ENCODE results near the gene LRCH3.

LRCH3 gene

GRCh38 chr3:197791113-197791891, at the start of gene LRCH3:
Gene LRCH3, plus strand, starts transcription at chr3:197791254. Its CDS starts 25 bp downstream, at chr3:197791279.
- DNase-seq (ENCODE audit: low spot score) = peak; percentile 97

DNA sequence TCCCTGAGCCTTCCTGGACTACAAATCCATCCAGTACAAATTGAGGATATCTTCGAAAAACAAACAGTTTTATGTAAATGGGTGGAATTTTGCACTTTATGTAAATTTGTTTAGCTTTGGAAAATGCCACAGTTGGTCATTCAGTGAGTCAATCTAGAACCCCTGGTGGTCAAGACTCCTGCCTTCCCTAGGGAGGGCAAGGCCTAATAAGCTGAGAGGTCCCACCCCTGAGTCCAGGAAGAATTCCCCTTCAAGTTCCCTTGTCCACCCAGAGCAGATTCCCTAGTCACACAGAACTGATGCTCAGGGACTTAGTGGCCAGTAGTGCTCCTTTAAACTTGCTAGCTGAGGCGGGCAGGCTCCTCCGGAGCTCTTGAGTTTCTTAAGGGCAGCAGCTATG, 48.3 kb upstream of the LRCH3 start:
- no peak for DNase-seq (ENCODE audit: low spot score)

- no peak for DNase-seq (ENCODE audit: low spot score)
Observed at GRCh38 chr3:197746209-197746608, 44.8 kb upstream of the LRCH3 start.

DNA sequence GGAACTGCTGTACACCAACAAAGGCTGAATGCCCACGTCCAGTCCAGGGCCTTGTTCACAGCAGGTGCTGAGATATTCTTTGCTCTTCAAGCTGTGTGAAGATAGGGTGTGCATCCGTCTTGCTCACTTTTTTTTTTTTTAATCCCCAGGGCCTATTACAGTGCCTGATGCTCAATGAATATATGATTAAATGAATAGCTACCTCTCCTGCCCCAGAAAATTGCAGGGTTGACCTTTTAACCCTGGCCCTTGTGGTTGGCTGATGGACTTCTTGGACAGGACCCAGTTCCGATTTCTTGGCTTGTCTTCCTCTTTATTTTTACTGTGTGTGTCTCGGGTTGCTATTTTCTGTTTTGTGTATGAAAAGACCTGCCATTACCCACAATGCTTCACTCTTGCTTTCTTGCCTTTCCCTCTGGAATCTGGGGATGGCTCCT, 44.2 kb upstream of the LRCH3 start:
- no peak for DNase-seq (ENCODE audit: low spot score)

GRCh38 chr3:197748597-197749314, 42.3 kb upstream of the LRCH3 start:
- DNase-seq (ENCODE audit: low spot score) = peak; percentile 49

- DNase-seq (ENCODE audit: low spot score) = peak; percentile 72
Observed at GRCh38 chr3:197749315-197749600, 41.8 kb upstream of the LRCH3 start.

DNA sequence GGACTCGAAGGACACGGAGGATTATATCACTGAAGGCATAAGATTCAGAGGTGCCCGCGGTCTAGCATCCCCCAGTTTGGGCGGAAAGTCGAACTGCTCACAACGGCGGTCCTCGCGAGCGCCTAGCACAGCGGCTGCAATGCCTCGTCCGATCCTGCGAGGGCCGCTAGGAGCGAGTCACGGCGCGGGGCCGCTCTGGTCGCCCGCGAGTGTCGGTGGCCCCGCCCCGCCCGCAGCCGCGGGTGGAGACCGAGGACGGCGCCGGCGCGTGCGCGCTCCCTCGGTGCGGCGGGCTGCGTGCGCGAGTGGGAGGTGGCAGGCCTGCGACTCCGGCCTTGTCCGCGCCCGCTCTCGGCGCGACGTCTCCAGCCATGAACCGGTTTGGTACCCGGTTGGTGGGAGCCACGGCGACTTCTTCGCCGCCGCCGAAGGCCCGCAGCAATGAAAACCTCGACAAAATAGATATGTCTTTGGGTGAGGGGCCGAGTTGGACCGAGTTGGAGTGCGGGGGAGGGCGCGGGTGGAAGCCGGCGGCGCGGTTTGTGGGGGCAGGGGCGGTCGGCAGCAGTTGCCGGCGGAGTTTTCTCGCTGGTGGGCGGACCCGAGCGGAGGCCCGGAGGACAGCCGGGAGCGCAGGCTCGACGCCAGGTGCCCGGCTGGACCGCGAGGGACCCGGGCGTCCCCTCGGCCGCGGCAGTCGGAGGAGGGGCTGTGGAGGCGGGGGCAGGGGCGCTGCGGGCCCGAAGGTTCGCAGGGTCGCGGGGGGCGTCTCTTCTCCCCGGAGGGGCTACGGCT, 41.3 kb upstream of the LRCH3 start, which contains the start of gene FYTTD1:
FYTTD1 (plus strand) TSS at position 283 of the 795 bp plus-strand sequence; CDS start at position 372, 89 bp downstream.
- peak; percentile 97 for DNase-seq (ENCODE audit: low spot score)

DNA sequence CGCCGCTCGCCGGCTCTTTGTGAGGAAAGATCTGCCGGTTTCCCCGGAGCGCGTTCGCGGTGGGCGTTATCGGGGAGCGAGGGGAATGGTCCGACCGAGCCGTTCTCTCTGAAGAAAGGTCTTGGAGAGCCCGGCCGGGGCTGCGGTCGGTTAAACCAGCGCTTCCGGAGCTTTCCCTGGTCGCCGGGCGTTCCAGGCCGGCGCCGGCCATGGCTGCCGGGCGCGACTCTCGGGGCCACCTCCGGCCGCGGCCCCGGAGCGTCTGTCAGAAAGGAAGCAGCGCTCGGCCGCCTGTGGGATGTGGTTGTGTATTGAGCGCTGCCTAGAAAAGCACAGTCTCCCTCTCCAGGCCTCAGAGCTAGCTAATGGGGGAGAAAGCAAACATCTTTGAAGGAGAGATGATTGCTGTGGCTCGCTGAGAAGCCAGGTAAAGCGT, 40.6 kb upstream of the LRCH3 start:
- DNase-seq (ENCODE audit: low spot score) = peak; percentile 80

DNA sequence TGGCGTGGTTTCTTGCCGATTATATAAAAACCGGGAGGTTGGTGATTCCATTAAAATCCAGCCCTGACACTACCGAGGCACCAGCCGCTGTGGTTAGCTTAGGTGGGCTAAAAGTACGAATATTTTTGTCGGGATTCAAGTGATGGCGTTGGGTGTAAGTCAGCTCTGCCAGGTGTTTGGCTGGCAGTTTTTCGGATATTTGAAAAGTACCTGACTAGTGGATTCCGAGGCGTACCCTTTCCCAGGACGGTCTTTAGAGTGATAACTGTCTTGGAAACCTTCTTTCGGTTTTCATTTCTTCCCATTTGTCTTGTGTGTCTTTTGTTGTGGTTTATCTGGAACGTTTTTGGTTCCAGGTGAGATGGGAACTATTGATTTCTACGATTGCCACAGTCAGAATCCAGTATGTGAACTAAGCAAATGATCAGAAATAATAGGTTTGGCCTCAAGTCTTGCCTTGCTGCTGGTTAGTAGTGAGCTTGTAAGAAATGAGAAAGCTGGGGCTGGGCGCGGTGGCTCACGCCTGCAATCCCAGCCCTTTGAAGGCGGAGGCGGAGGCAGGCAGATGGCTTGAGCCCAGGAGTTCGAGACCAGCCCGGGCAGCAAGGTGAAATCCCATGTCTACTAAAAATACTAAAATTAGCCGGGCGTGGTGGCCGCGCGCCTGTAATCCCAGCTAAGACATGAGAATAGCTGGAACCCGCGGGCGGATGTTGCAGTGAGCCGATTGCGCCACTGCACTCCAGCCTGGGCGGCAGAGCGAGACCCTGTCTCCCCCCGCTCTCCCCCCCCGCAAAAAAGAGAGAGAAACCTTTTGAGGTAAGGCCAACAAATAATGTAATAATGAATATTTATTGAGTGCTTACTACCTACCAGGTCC, 40.0 kb upstream of the LRCH3 start:
- DNase-seq (ENCODE audit: low spot score) = peak; percentile 32

DNA sequence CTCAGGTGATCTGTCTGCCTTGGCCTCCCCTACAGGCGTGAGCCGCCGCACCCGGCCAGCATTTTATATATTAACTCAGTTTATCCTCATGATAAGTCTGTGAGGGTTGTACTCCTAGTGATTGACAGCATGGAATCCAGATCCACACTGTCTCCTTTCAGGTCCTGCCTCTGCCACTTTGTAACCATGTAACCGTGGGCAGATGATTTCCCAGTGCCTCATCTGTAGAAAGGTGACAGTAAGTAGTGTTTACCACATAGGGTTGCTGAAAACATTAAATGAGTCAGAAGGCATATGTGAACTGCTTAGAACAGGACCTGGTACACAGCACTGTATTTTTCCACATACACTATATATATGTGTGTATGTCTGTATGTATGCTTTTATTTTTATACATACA, 38.9 kb upstream of the LRCH3 start:
- DNase-seq (ENCODE audit: low spot score) = no peak

- DNase-seq (ENCODE audit: low spot score) = no peak
Observed at GRCh38 chr3:197753263-197753662, 37.8 kb upstream of the LRCH3 start.

DNA sequence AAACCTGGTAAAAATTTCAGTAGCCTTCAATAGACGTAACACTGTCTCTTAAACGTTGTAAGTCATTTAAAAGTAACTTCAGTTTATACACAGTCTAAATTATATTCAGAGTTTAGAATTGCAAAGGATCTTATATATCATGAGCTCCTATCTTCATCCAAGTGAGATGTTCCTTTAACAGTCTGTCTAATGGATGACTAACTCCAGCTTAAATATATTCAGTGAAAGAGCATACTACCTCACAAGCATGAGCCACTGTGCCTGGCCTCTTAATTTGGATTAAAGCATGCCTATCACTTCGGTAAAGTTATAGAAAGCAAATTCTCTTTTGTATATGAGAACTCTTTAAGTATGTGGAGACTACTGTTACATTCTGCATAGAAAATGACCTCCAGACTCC, 34.4 kb upstream of the LRCH3 start:
- DNase-seq (ENCODE audit: low spot score) = no peak

DNA sequence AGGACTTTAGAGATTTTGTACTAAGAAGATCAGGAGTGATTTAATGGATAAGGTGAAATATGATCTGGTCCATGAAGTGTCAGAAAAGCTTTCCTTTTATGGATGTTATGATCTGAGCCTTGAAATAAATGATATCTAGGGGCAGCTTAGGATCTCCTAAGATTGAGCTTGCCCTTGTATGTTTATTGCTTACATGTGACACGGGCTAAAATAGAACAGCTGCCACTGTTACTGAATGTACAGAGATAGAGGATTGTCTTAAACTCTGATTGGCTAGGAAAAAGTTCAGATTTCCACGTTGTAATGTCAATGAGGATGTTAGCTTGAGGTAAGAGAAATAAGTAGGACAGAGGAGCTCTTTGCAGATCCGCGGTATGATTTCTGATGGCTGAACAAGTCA, 32.5 kb upstream of the LRCH3 start:
- no peak for DNase-seq (ENCODE audit: low spot score)

- DNase-seq (ENCODE audit: low spot score) = no peak
Observed at GRCh38 chr3:197761784-197762183, 29.3 kb upstream of the LRCH3 start.

DNA sequence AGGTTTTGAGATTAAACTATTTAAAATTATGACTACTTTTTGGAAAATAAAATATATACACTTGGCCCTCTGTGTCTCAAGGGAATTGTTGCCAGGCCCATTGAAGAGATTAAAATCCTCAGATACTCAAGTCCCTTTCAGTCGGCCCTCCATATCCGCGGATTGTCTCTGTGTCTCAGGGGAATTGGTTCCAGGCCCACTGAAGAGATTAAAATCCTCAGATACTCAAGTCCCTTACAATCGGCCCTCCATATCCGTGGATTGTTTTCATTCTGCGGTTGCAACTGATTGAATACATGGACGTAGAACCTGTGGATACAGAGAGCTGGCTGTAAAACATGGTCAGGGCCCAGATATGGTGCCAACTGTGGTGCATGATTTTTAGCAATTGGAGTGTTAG, 15.7 kb upstream of the LRCH3 start:
- no peak for DNase-seq (ENCODE audit: low spot score)

DNA sequence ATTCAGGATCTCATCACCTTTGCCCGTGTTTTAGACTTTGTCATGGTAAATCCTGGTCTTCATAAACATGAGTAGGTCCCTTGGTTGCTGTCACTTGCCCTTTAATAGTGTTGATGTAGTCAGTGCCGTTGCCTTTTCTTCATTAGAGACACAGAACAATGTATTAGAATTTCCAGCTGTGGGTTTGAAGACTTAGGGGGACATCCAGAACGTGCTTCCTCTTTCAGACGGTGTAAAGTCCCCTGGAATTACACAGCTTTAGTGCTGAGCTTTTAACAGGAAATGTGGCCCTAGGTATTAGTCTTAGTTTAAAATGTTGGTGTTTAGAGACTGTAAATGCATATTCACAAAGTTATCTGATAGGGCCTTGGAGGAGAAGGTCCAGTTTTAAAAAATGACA, 8.8 kb upstream of the LRCH3 start:
- DNase-seq (ENCODE audit: low spot score) = no peak

GRCh38 chr3:197784019-197784585, 7.0 kb upstream of the LRCH3 start:
- DNase-seq (ENCODE audit: low spot score) = no peak

GRCh38 chr3:197787412-197787811, 3.6 kb upstream of the LRCH3 start:
- no peak for DNase-seq (ENCODE audit: low spot score)

GRCh38 chr3:197789309-197789708, 1.7 kb upstream of the LRCH3 start:
- DNase-seq (ENCODE audit: low spot score) = no peak

DNA sequence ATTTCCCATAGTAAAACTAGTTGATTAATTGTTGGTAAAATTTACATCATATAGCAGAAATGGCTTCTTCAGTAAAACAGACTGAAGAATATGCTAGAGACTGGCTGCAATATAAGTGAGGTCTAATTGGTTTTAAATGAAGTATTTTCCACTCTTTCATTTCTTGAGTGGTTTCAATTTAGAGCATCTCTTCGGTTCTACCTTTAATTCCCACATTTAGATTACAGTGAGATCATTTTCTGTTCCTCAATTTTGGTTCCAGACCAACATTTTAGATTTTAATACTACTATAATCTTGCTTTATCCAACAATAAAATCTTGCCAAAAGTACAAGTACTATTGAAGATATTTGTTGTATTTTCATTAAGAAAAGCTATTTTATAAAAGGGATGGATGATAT, 1.0 kb upstream of the LRCH3 start:
- no peak for DNase-seq (ENCODE audit: low spot score)

GRCh38 chr3:197791892-197792647, 1.0 kb downstream of the LRCH3 start:
- DNase-seq (ENCODE audit: low spot score) = peak; percentile 53

Data from AG08396 (cell line).